HepG2 (cell line): ENCODE measurements around the gene FAM228B. TPM values are rescaled to one million over a fixed set of nuclear protein-coding genes. Genes with fewer than 3 reads are reported as not detected.
A peak's percentile ranks its signal among the peaks of the same experiment; 100 is the strongest.

Experiments used
- BRCA1 ChIP-seq: sonication (generic); formaldehyde crosslinking; IDR thresholded peaks from 2 replicates; pipeline ENCODE4 v1.4.0; 2020; ENCODE audit warnings: missing genetic modification reagents
- ELF1 ChIP-seq: sonication (generic); formaldehyde crosslinking; IDR thresholded peaks from 2 replicates; pipeline ENCODE4 v1.4.0; 2020; ENCODE audit warnings: missing genetic modification reagents
- GLI4 ChIP-seq: sonication (generic); formaldehyde crosslinking; IDR thresholded peaks from 2 replicates; pipeline ENCODE4 v1.5.1; 2020; ENCODE audit warnings: missing genetic modification reagents, mild to moderate bottlenecking, moderate library complexity, borderline replicate concordance
- HHEX ChIP-seq: IDR thresholded peaks from 2 replicates; pipeline ENCODE4 v1.6.1; 2016; ENCODE audit warnings: control low read depth
- HMGXB4 ChIP-seq, 2 experiments: sonication (generic) in 1 of 2; formaldehyde crosslinking in 1 of 2; IDR thresholded peaks; 2 replicates each; pipeline versions ENCODE4 v1.4.0 to v1.6.1; 2018 to 2020; ENCODE audit warnings: missing genetic modification reagents in 2 of 2, borderline replicate concordance in 1 of 2, low read depth in 1 of 2, mild to moderate bottlenecking in 1 of 2, missing biosample characterization in 1 of 2
- KDM4B ChIP-seq: sonication (generic); formaldehyde crosslinking; IDR thresholded peaks from 2 replicates; pipeline ENCODE4 v1.4.0; 2020; ENCODE audit warnings: missing genetic modification reagents
- KLF9 ChIP-seq: IDR thresholded peaks from 2 replicates; pipeline ENCODE4 v1.6.1; 2016; ENCODE audit warnings: low read depth
- POGZ ChIP-seq: sonication (generic); formaldehyde crosslinking; IDR thresholded peaks from 2 replicates; pipeline ENCODE4 v1.4.0; 2020; ENCODE audit warnings: mild to moderate bottlenecking, missing genetic modification reagents
- POLR2AphosphoS5 ChIP-seq: IDR thresholded peaks from 2 replicates; pipeline ENCODE4 v1.6.1; 2012; ENCODE audit warnings: low read depth, low read length
- THAP11 ChIP-seq: IDR thresholded peaks from 2 replicates; pipeline ENCODE4 v1.6.1; 2016; ENCODE audit warnings: missing biosample characterization, missing genetic modification reagents
- ZBTB7A ChIP-seq: sonication (generic); formaldehyde crosslinking; IDR thresholded peaks from 2 replicates; pipeline ENCODE4 v1.8.0; 2022; ENCODE audit warnings: mild to moderate bottlenecking, missing genetic modification reagents
- ZMYM3 ChIP-seq: sonication (generic); formaldehyde crosslinking; IDR thresholded peaks from 2 replicates; pipeline ENCODE4 v1.5.1; 2020; ENCODE audit warnings: mild to moderate bottlenecking, missing genetic modification reagents
- ZNF17 ChIP-seq: sonication (generic); formaldehyde crosslinking; IDR thresholded peaks from 2 replicates; pipeline ENCODE4 v1.5.0; 2020; ENCODE audit warnings: mild to moderate bottlenecking, missing genetic modification reagents
- ZNF317 ChIP-seq: sonication (generic); formaldehyde crosslinking; IDR thresholded peaks from 2 replicates; pipeline ENCODE4 v1.5.0; 2020; ENCODE audit warnings: mild to moderate bottlenecking, missing genetic modification reagents
- ZNF326 ChIP-seq: sonication (generic); formaldehyde crosslinking; IDR thresholded peaks from 2 replicates; pipeline ENCODE4 v1.4.0; 2020; ENCODE audit warnings: missing genetic modification reagents, borderline replicate concordance
- ZNF550 ChIP-seq: sonication (generic); formaldehyde crosslinking; IDR thresholded peaks from 2 replicates; pipeline ENCODE4 v1.4.0; 2020; ENCODE audit warnings: mild to moderate bottlenecking, missing genetic modification reagents, borderline replicate concordance
- ZNF570 ChIP-seq: sonication (generic); formaldehyde crosslinking; IDR thresholded peaks from 2 replicates; pipeline ENCODE4 v1.4.0; 2020; ENCODE audit warnings: mild to moderate bottlenecking, missing genetic modification reagents, borderline replicate concordance
- ZNF687 ChIP-seq: sonication (generic); formaldehyde crosslinking; IDR thresholded peaks from 2 replicates; pipeline ENCODE4 v1.5.1; 2020; ENCODE audit warnings: mild to moderate bottlenecking, missing genetic modification reagents, moderate library complexity
- ZNF761 ChIP-seq: sonication (generic); formaldehyde crosslinking; conservative IDR thresholded peaks from 2 replicates; pipeline ENCODE4 v1.4.0; 2020; ENCODE audit warnings: mild to moderate bottlenecking, missing genetic modification reagents
- ZNF800 ChIP-seq: sonication (generic); formaldehyde crosslinking; IDR thresholded peaks from 2 replicates; pipeline ENCODE4 v1.4.0; 2020; ENCODE audit warnings: missing genetic modification reagents
- ZSCAN29 ChIP-seq: sonication (generic); formaldehyde crosslinking; conservative IDR thresholded peaks from 2 replicates; pipeline ENCODE4 v1.4.0; 2020; ENCODE audit warnings: mild to moderate bottlenecking, missing genetic modification reagents
- polyA plus RNA-seq, 8 experiments: library from polyadenylated mRNA; depleted of rRNA in 3 of 8; stranded (reverse) in 7 of 8; unstranded in 1 of 8; fragments of >200 nt; fragmentation: Illumina TruSeq in 4 of 8; extraction: Trizol in 4 of 8; gene quantifications; 2 replicates each; pipeline versions ENCODE4 v1.2.1 to v1.2.3, GENCODE V29; 2011 to 2016; ENCODE audit warnings: low read depth in 4 of 8, missing spikeins in 1 of 8, mixed read lengths in 1 of 8; ENCODE audit not compliant: insufficient read depth in 1 of 8
- total RNA-seq, 5 experiments: library from RNA; depleted of rRNA; stranded (reverse); fragments of >200 nt; fragmentation: Illumina TruSeq; extraction: Trizol; gene quantifications; 2 replicates each; pipeline ENCODE4 v1.2.3, GENCODE V29; 2016; ENCODE audit warnings: low read depth in 1 of 5

Gene FAM228B
- total and polyA plus RNA-seq, 2 of the 13 experiments (the other 11 are each of a cell fraction or from before 2014, with no cell fraction given), result 0.79 to 1.1 TPM

- TF ChIP-seq POGZ (CRISPR knock-in tag) (no peak; the same call in 1 of the 2 replicates), ZNF317 (CRISPR knock-in tag) (0 out of 2 replicates have a peak, but pooled peaks have one; percentile 14), KLF9 (CRISPR knock-in tag) (peak; percentile 71), HHEX (no peak), HMGXB4 (CRISPR knock-in tag; IDR thresholded peaks at IDR 0.05; ENCODE audit: borderline replicate concordance in 1 of 2, low read depth in 1 of 2) (no peak), ZNF761 (CRISPR knock-in tag) (peak; percentile 82; the same call in 1 of the 2 replicates), ZNF550 (no peak), ZNF570 (CRISPR knock-in tag) (no peak), GLI4 (no peak), ZSCAN29 (CRISPR knock-in tag) (no peak), ZNF687 (CRISPR knock-in tag) (peak; percentile 97), BRCA1 (CRISPR knock-in tag) (no peak), ZNF326 (CRISPR knock-in tag) (no peak), ZNF800 (CRISPR knock-in tag) (peak; percentile 80), ZMYM3 (CRISPR knock-in tag) (peak; percentile 85), ELF1 (CRISPR knock-in tag) (peak; percentile 45; the same call in 1 of the 2 replicates), ZNF17 (CRISPR knock-in tag) (no peak), ZBTB7A (peak; percentile 94; the same call in 1 of the 2 replicates), KDM4B (no peak; the same call in 1 of the 2 replicates), POLR2AphosphoS5 (peak; percentile 65), THAP11 (no peak; the same call in 1 of the 2 replicates)
Observed at GRCh38 chr2:24083567-24084385, 39.5 kb upstream of the FAM228B start (continued).
